ENCODE data around the gene CCDC12.

The CCDC12 gene

DNA sequence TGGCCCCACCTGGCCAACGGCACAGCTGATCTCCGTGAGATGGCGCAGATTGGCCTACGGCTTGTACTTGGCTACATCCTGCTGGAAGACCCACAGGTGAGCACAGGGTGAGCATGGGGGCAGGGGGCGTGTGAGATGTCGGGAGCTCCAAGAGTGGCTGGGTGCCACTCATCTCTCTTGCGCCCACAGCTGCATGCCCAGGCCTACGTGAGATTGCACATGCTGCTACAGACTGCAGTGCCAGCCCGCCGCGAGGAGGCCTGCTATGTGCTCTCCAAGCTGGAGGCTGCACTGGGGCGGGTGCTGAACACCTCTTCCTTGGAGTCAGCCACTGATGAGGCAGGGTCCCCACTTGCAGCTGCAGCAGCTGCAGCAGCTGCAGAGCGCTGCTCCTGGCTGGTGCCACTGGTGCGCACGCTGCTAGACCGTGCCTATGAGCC is 25.2 kb upstream of the CCDC12 start:
- H3K4me3 ChIP-seq (ENCODE audit: low read depth, low read length) = no peak overlapping the region
- TF ChIP-seq, protein P1, sequence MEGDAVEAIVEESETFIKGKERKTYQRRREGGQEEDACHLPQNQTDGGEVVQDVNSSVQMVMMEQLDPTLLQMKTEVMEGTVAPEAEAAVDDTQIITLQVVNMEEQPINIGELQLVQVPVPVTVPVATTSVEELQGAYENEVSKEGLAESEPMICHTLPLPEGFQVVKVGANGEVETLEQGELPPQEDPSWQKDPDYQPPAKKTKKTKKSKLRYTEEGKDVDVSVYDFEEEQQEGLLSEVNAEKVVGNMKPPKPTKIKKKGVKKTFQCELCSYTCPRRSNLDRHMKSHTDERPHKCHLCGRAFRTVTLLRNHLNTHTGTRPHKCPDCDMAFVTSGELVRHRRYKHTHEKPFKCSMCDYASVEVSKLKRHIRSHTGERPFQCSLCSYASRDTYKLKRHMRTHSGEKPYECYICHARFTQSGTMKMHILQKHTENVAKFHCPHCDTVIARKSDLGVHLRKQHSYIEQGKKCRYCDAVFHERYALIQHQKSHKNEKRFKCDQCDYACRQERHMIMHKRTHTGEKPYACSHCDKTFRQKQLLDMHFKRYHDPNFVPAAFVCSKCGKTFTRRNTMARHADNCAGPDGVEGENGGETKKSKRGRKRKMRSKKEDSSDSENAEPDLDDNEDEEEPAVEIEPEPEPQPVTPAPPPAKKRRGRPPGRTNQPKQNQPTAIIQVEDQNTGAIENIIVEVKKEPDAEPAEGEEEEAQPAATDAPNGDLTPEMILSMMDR (IDR thresholded peaks at IDR 0.05; ENCODE audit: insufficient read depth, low read length, missing control alignments) = no peak
- POLR2A ChIA-PET = no interaction called here
- DNase-seq (ENCODE audit: low read depth, low spot score) = no peak
- CTCF ChIA-PET = interaction anchor here (1.5 kb wide), 1 partner anchor 78 kb away, joined by 4 read pairs; no protein-coding TSS in a partner anchor

DNA sequence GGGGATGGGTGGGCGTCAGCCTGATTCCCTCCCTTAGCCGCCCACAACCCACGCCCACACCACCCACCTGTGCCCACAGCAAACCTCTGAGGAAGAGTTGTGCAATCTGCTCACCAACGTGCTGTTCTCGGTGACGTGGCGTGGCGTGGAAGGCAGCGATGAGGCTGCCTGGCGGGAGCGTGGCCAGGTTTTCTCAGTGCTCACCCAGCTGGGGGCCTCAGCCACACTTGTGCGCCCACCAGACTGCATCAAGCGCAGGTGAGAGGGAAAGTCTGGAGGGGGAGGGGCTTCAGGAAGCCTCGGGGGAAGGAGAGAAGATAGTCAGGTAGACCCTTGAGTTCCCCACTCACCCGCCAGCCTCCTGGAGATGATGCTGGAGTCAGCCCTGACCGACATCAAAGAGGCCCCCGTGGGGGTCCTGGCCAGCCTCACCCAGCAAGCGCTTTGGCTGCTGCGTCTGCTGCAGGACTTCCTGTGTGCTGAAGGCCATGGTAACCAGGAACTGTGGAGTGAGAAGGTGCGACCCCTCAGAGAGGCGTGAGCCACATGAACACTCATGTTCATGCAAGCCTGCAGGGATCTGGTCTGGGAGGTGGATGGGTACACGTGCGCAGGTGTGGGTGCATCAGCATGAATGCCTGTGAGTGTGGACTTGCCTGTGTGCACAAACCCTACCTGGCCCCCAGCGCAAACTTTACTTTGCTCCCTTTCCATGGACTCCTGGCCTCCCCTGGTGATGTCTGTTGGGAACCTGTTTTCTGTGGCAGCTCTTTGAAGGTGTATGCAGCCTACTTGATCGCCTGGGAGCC is 24.6 kb upstream of the CCDC12 start:
- ChIA-PET CTCF (interaction anchor here (1.9 kb wide), 1 partner anchor 92 kb away, joined by 6 read pairs; no protein-coding TSS in a partner anchor), POLR2A (interaction anchor here (0.5 kb wide), 1 partner anchor 10 kb away, joined by 3 read pairs; no protein-coding TSS in a partner anchor)
- no peak for DNase-seq (ENCODE audit: low read depth, low spot score)
- no peak overlapping the region for H3K4me3 ChIP-seq (ENCODE audit: low read depth, low read length)
- TF ChIP-seq, protein P1 (IDR thresholded peaks at IDR 0.05; ENCODE audit: insufficient read depth, low read length, missing control alignments) = no peak

DNA sequence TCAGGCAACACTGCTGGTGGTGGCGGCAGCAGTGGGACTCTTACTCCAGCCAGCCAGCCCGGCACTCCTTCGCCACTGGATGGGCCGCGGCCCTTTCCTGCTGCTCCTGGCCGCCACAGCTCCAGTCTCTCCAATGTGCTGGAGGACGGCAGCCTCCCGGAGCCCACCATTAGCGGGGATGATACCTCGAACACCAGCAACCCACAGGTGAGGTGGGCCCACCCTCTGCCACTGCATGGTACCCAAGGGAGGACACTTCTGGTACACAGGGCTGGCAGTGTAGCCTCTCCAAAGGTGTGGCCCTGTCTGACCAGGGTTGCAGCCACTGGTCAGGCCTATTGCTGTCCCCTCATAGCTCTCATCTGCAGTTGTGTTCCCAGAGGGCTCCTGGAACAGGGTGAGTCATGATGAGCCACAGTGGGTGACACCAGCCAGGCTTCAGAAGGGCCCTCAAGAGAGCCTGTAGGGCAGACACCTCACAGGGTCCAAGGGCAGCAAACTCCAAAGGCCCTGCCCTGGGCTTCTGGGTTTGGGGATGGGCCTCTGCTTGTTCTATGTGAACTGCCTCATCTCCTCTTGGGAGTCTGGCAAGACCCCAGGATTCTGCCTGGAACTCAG is 23.8 kb upstream of the CCDC12 start:
- ChIA-PET POLR2A (interaction anchor here (0.5 kb wide), 1 partner anchor 11 kb away, joined by 3 read pairs; no protein-coding TSS in a partner anchor), CTCF (interaction anchor here (0.8 to 3.4 kb wide), 4 partner anchors 7 to 324 kb away, joined by 3 to 16 read pairs (median 10); no protein-coding TSS in a partner anchor)
- no peak for DNase-seq (ENCODE audit: low read depth, low spot score)
- no peak overlapping the region for H3K4me3 ChIP-seq (ENCODE audit: low read depth, low read length)
- TF ChIP-seq, protein P1 (IDR thresholded peaks at IDR 0.05; ENCODE audit: insufficient read depth, low read length, missing control alignments) = no peak

DNA sequence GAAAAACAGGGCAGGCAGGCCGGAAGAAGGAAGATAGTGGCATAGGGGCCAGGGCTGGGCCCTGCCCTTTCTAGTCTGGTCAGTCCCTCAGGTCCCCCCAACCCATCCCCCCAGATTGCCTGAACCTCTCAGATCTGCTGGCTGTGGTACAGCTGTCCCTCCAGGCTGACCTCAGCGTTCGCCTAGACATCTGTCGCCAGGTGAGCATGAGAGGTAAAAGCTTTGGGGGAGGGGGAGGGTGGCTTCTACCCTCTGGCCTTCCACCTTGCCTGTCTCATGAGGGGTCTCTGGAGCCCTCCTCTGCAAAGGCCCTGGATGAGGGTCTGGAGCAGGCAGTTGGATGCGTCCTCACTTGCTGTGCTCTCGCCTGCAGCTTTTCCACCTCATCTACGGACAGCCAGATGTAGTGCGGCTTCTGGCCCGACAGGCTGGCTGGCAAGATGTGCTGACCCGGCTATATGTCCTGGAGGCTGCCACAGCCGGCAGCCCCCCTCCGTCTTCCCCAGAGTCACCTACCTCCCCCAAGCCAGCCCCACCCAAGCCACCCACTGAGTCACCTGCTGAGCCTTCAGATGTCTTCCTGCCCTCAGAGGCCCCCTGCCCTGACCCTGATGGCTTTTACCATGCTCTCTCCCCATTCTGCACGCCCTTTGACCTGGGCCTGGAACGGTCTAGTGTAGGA is 23.1 kb upstream of the CCDC12 start:
- H3K4me3 ChIP-seq (ENCODE audit: low read depth, low read length) = no peak overlapping the region
- ChIA-PET CTCF (interaction anchor here (0.8 to 3.4 kb wide), 13 partner anchors 8 to 324 kb away, joined by 3 to 16 read pairs (median 6); partner anchors contain the start of gene NBEAL2), POLR2A (no interaction called here)
- DNase-seq (ENCODE audit: low read depth, low spot score) = no peak
- TF ChIP-seq, protein P1 (IDR thresholded peaks at IDR 0.05; ENCODE audit: insufficient read depth, low read length, missing control alignments) = no peak

DNA sequence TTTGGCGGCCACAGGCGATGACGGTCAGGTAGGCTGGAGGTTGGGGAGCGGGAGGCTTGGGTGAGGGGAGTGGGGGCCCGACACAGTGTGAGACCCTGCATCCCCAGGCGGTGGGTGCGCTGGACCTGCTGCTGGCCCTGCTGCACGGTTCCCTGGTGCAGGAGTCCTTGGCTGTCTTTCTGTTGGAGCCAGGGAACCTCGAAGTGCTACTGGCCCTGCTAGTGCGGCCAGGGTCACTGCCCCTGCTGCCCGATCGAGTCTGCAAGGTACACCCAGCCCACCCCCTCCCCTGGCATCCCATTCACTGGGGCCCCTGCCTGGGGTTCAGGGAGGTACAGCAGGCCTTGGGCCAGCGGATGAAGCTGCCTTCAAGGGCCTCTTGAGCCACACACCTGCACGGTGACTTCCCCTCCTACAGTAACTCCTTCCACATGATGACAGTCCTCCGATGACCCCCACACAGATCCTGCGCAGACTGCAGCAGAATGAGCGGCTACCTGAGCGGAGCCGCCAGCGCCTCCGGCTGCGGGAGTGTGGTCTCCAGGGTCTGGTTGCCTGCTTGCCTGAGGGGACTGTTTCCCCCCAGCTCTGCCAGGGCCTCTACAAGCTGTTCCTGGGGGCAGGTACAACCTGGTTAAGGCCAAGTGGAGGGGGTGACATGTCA is 22.4 kb upstream of the CCDC12 start:
- ChIA-PET POLR2A (no interaction called here), CTCF (interaction anchor here (0.6 to 3.4 kb wide), 17 partner anchors 8 to 254 kb away, joined by 3 to 16 read pairs (median 4); partner anchors contain the start of gene NBEAL2)
- no peak for DNase-seq (ENCODE audit: low read depth, low spot score)
- TF ChIP-seq, protein P1 (IDR thresholded peaks at IDR 0.05; ENCODE audit: insufficient read depth, low read length, missing control alignments) = no peak
- H3K4me3 ChIP-seq (ENCODE audit: low read depth, low read length) = no peak overlapping the region
